ENCODE results near the gene DDAH2.

The DDAH2 gene

GRCh38 chr6:31760790-31761189 is 31.7 kb upstream of the DDAH2 start:
- no peak for DNase-seq (ENCODE audit: low read depth in 2 of 2)

DNA sequence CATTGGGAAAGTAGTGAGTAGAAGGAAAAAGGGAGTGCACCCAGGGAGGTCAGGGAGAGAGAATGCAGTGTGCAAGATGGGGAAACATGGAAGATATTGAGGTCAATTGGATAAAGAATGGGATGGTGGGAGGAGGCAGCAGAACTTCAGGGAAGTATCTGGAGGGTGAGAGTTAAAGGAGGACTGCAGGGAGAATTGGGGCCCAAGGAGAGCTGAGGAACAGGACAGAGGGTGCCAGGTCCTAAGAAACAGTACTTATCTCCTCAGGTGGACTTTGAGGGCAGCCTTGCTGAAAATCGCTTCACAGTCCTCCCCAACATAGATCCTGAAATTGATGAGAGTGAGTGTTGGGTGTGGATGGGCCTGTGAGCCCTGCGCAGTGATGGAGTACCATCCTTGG is 29.2 kb upstream of the DDAH2 start:
- DNase-seq (ENCODE audit: low read depth in 2 of 2) = no peak

DNA sequence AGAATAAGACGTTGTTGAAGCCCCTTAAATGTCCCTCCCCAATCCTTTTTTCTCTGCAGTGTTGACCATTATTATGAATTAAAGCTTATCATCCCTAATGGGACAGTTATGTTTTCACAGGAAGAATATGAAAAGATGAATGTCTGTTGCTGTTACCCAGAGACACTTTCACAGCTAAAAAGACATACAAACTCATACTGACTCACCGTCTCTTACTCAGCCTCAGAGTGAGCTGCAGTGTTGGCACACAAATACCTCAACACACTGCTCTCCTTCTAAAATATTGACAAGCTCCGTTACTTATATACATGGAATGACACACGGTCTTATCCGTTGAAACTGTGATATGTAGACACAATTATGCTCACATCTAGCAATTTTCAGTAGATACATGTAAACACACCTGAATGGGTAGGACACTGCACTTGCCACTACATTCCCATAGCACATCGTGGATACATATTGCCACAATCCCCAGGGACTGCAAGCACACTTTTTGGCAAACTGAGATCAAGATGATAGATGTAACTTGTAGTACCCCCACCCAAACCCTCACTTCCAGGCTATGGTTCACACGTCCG is 23.7 kb upstream of the DDAH2 start:
- DNase-seq (ENCODE audit: low read depth in 2 of 2) = no peak

DNA sequence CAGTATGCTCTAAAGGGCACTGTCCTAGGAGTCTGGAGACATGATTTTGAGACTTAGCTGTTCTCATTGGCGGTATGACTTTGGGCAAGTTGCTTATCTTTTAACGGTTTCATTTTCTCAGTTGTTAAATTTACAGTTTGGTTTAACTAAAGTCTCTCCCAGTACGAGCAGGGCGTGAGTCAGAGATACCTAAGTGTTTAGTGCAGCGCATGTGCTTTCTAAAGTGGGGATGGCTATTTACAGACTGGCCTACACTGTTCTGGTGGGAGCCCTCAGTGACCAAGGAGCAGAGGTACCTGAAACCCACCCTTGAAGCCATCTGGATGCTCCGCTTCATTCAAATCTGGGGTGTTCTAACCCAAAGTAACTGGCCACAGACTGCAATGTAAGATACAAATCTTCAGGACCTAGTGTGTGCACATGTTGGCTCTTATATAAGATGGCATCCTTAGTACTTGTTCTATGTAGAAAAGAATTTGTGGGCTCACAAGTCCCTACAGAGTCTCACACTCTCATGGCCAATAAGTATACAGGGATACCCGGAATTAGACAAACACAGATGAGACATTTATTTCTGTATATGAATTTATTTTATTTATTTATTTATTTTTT is 21.4 kb upstream of the DDAH2 start:
- DNase-seq (ENCODE audit: low read depth in 2 of 2) = no peak

- DNase-seq (ENCODE audit: low read depth in 2 of 2) = no peak
Observed at GRCh38 chr6:31749301-31750036, 20.4 kb upstream of the DDAH2 start.

- no peak for DNase-seq (ENCODE audit: low read depth in 2 of 2)
Observed at GRCh38 chr6:31744422-31744821, 15.3 kb upstream of the DDAH2 start.

DNA sequence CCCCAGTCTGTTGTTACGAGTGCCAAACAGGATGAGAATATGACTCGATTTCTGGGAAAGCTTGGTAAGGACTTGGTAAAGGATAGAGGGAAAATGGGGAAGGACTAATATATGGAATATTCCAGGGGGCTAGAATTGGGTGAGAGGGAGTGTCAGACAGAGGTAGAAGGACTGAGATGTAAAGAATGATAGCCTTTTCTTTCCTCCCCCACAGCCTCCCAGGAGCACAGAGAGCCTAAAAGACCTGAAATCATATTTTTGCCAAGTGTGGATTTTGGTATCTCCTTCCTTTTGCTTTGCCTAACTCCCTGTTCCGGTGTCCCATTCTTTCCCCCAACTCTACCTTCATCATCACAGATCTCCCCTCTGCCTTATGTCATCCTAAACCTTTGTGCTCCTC is 13.8 kb upstream of the DDAH2 start:
- no peak for DNase-seq (ENCODE audit: low read depth in 2 of 2)

GRCh38 chr6:31741815-31742214 is 12.7 kb upstream of the DDAH2 start:
- no peak for DNase-seq (ENCODE audit: low read depth in 2 of 2)

- no peak for DNase-seq (ENCODE audit: low read depth in 2 of 2)
Observed at GRCh38 chr6:31740397-31741223, 11.5 kb upstream of the DDAH2 start.

- peak; percentile 96 to 97 for DNase-seq (ENCODE audit: low read depth in 2 of 2)
Observed at GRCh38 chr6:31739639-31740396, 10.7 kb upstream of the DDAH2 start, which contains the start of gene MSH5. MSH5 (plus strand) TSS chr6:31740005; CDS start chr6:31740467, 462 bp downstream.

- peak in 1 of 2 experiments; percentile 36 for DNase-seq (ENCODE audit: low read depth in 2 of 2)
Observed at GRCh38 chr6:31737991-31738979, 9.2 kb upstream of the DDAH2 start.

GRCh38 chr6:31737315-31737990 is 8.4 kb upstream of the DDAH2 start:
- no peak for DNase-seq (ENCODE audit: low read depth in 2 of 2)

DNA sequence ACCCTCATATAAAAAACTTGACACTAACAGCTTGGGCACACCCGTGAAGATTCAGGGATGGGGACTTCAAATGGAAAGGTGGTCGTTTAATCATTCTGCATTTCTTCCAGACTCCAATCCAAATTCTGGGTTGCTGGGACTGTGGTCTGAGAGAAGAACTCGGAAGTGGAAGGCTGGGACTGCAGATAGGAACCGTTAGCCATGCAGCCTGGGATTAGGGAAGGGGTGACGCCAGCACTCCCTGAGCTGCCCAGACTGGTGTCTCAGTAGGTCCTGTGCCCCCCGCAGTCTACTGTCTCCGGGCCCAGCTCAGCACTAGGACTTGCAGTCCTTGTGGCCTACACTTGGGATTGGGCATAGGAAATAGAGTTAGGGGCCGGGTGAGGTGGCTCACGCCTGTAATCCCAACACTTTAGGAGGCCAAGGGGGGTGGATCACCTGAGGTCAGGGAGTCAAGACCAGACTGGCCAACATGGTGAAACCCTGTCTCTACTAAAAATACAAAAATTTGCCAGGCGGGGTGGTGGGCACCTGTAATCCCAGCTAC is 7.7 kb upstream of the DDAH2 start:
- no peak for DNase-seq (ENCODE audit: low read depth in 2 of 2)

DNA sequence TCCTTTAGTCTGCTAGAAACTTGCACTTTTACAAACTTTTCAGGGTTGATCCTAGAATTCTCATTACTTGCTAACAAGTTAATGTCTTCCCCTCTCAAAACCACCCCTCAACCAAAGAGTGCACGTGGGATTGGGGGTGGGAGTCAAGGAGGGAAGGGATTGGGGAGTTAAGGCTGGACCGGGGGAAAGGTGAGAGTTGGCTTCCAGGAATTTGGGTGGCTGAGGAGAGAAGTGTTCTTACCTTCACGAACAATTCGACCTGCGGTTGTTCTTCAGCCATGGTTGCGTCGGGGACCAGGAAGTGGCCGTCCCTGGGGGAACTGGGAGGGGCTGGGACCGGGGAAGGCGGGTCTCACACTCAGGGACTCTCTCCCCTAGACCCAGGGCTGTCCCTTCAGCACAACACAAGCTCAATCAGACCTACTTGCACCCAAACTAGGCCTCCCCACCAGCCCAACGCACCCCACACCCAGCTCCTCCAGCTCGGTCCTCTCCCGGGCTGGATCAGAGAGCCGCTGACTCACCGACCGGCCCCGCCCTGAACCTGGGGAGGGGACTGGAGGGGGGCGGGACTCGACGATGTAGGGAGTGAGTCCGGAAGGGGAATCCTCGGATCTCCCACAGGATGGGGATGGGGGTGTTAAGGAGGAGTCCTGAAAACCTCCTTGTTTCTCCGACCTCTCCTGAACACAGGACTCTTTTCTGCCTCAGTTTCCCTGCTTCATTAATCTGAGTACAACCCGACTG is 7.1 kb upstream of the DDAH2 start, which contains the start of gene CLIC1:
Gene CLIC1 (minus strand): TSS at position 510 of the 747 bp plus-strand sequence. CDS start 230 bp downstream, at position 280.
- peak in 1 of 2 experiments; percentile 47 for DNase-seq (ENCODE audit: low read depth in 2 of 2)

DNA sequence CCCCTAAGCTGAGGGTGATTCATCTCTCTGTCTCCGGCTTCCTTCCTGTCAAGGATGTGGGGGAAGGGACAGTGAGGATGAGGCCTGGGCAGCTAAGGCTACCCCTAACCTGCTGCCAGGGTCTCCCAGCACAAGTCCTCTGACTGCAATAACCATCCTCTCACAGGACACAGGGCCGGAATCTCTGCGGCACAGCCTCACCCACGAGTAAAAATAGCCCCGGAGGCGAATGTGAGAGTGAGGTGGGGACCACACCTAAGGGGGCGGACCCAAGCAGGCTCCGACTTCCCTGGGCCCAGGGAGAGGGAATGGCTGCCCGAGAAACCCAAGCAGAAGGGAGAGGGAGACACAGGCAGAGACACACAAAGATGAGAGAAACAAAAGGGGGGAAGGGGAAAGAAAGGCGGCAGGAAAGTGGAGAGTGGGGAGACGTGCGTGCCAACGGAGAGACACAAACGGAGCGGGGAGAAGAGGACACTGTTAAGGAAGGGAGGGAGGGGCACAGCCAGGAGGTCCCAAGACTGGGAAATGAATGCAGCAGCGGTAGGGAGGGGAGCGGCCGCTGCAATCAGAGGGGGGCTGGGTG is 5.8 kb upstream of the DDAH2 start:
- peak in 1 of 2 experiments; percentile 26 for DNase-seq (ENCODE audit: low read depth in 2 of 2)

DNA sequence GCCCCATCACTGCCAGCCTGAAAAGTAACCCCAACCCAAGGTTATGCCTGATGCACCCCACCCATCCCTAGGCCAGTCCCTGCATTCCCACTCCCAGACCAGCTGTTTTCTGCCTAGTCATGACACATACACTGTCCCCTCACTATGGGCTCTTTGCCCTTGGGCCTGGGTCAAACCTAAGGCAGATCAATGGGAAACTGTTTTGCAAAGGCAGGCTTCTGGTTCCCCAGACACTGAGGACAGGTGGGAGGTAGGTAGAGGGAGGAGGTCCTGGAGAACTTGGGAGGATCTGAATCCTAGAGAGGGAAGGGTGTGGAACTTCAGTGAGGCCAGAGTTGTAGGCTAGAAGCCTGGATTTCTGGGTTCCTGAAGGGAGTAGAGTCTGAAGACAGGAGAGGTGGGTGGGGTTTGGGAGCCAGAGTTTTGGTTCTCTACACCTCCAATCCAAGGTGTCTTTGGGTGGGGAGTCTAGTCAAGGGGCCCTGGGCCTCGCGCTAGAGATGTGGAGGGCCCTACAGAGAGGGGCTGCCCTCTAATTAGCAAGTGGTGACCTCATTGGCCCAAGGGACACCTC is 5.2 kb upstream of the DDAH2 start:
- DNase-seq (ENCODE audit: low read depth in 2 of 2) = no peak

GRCh38 chr6:31733734-31734133 is 4.6 kb upstream of the DDAH2 start:
- DNase-seq (ENCODE audit: low read depth in 2 of 2) = no peak

DNA sequence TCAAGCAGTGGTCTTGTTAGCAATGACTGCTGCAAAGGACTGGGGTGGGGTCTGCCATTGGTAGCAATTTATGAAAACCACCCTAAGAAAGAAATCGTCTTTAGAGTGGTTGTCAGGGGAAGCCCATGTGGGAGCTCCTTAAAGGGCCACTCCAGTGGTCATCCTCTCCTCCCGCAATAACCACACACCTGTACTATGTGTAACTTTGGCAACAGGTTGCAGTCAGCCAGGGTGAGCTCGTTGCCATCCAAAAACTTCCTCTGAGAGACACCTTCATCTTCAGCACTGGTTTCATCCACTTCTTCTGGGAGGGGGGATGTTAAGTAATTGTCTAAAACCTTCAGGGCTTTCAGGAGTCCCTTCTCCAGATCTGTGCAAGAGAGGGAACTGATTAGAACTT is 2.9 kb upstream of the DDAH2 start:
- no peak for DNase-seq (ENCODE audit: low read depth in 2 of 2)

Measured in fibroblast of skin of left biceps (primary cell).